Middle frontal gyrus (tissue), 1 donor: ENCODE results near the gene MOG.

ENCODE experiments used
- DNase-seq: peaks from one replicate; pipeline ENCODE4 v3.0.0-alpha.2; 2015; ENCODE audit warnings: low spot score; ENCODE audit errors: extremely low spot score

Gene MOG

DNA sequence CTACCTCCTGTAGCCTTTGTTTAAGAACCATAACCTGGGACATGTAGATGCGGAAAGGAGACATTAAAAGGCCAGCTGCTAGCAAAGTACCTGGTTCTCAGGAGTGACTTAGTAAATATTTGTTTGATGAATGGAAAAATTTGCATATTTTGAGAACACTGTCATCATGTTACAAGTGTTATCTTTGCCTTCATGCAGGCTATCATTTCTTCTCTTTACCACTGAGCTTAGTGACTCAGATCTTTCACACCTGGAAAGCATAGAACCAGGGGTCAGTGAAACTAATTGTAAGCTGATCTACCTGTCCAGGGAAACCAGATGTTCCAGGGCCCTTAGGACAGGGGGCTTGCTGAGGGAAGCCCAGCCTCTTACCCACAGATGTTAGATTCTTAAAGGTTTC, 18.7 kb downstream of the MOG start:
- DNase-seq, result no peak

GRCh38 chr6:29676981-29677601, 20.2 kb downstream of the MOG start:
- no peak for DNase-seq

DNA sequence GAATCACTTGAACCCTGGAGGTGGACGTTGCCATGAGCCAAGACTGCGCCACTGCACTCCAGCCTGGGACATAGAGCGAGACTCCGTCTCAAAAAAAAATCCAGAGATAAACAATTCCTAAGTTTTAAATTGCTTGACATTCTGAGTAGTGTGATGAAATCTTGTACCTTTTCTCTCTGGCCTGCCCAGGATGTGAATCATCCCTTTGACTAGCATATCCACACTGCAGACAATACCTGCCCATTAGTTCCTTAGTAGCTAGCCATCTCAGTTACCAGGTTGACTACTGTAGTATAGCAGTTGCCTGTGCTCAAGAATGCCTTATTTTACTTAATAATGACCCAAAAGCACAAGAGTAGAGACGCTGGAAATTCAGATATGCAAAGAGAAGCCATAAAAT, 21.2 kb downstream of the MOG start:
- no peak for DNase-seq

GRCh38 chr6:29679962-29680361, 23.1 kb downstream of the MOG start:
- no peak for DNase-seq

DNA sequence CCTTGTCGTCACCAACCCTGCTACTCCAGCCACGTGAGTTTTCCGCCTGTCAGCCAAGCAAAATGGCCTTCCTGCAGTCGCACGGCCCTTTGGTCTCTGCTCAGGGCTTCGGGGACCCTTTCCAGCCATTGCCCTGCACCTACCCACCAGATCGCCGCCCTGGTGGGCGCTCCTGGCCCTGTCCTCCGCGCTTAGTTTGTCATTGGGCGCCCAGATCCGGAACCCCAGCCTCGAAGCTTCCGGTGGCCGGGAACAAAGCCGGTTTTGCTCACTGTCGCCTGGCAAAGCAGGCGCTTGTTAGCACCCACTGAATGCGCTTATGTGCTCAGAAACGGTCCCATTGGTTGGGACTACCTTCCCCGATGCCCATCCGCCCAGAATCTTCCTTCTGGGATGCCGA, 23.5 kb downstream of the MOG start:
- DNase-seq, result no peak

GRCh38 chr6:29680904-29681303, 24.0 kb downstream of the MOG start, which contains the start of gene ZFP57:
Gene ZFP57 (minus strand): TSS chr6:29681152. CDS start chr6:29677003, 4,149 bp downstream.
- DNase-seq, result no peak

DNA sequence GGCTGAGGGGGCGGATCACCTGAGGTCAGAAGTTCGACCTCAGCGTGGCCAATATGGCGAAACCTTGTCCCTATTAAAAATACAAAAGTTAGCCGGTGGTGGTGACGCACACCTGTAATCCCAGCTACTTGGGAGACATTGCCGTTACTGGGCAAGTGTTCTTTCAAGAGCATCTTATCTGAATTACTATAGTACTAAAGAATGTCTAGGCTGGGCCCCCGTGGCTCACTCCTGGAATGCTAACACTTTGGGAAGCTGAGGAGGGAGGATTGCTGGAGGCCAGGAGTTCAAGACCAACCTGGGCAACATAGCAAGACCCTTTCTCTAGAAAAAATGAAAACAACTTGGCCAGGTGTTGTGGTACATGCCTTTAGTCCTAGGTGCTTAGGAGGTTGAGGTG, 24.9 kb downstream of the MOG start:
- DNase-seq, result no peak

DNA sequence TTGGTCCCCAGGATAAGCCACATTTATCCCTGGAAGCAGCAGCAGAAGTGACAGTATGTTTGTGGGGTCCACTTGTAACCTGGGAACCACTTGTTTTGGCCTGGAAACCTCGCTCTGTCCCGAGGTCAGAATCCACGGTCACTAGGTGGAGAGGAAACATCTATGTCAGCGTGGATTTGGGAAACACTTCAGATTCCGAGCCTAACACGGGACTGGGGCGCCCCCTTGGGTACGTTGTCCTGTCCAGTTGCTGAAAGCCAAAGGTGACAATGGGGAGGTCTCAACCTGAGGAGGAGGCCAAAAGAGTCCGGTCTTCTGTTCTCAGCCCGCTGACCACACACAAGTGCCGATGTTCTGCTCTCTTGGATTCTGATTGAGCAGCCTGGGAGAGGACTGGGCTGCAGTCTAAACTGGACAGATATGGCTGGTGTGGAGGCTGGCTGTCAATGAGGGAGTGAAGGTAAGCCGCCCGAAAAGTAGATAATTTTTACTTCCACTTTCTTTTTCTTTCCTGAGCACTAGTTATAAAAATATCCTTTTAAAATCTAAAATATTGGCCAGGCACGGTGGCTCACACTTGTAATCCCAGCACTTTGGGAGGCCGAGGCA, 28.9 kb downstream of the MOG start:
- no peak for DNase-seq

DNA sequence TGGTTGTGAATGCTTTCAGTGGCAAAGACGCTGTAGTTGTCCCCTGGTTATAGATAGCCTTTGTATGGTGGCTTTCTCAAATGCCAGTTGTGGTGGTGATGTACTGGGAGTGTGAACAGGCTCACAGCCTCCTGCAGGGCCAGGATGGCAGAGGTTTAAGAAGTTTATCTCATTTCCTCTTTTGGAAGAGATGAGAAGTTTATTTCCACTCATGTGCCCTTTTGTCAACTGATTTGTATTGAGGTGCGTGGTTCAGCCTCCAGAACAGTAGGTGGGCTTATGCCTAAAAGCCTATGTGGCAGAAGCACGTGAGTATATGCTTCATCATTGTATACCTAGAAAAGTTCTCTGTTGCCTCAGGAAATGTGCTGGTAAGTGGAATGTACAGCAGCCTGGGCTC, 37.7 kb downstream of the MOG start:
- DNase-seq, result no peak

- no peak for DNase-seq
Observed at GRCh38 chr6:29696147-29697125, 39.5 kb downstream of the MOG start.

GRCh38 chr6:29702519-29703103, 45.7 kb downstream of the MOG start:
- DNase-seq, result no peak

DNA sequence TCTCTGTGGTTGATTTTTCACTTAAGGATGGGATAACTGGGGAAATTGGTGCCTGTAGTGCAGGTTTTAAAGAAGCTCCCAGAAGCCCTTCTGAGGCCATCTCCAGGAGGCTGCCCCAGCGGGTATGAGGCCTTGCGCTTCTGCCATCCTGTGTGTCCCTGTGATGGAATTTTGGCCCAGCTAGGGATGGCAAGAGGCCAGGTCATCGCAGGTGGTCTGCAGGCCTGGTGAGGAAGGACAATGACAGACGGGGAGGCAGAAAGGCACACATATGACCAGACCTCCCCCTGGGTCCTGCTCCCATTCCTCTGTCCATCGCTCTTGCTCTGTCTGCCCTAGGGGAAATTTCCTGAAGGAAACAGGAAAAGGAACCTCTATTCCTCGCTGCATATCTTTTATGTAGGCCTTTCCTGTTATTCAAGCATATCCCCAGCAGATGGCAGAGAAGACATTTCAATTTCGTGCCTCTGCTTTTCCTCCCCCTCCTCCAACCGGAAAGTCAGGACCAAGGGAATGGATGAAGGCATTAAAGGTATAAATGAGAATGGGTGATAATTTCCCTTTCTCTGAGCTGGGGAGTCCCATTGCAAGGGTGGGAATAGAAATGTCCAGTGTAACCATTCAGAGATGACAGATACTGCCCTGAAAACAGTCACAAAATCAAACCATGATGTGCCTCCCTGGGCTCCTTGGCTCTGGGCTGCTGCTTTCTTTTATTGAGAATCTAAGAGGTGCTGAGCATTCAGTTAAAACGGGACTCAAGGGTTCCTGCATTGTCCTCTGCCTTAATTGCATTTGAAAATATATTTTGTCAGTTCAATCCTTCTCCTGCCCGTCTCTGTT, 48.7 kb downstream of the MOG start:
- DNase-seq, result peak; percentile 23

DNA sequence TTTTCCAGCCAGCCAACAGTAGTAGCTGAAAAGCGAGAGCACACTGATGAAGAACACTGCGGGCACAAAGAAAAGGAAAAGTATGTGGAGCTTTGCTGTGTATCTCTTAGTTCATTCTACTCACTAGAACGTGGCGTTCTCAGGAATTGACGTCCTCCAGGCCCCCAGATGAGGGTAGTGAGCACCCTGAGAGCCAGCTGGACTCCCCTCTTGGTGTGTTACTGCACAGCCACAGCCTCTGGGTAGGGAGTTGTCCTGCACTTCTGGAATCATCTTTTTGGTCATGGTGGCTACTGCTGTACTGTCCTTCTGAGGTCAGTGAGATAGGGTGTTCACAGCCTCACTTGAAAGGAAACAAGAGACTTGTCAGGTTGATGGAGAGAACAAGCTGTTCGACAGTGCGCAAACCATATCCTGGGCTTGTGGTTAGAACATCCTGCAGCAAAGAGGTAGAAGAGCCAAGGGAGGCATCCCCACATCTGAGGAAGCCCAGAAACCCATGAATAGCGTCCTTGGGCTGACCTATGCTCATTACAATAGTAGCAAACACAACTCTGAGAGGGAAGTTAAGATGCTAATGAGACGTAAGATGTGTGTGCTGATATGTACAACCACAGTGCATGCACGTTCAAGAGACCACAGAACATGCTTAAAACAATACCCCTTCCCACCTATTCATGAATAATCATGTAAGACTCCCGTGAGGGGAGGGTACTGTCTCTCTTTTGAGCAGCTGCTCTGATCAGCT, 51.7 kb downstream of the MOG start:
- no peak for DNase-seq

- DNase-seq, result no peak
Observed at GRCh38 chr6:29709188-29709587, 52.3 kb downstream of the MOG start.

DNA sequence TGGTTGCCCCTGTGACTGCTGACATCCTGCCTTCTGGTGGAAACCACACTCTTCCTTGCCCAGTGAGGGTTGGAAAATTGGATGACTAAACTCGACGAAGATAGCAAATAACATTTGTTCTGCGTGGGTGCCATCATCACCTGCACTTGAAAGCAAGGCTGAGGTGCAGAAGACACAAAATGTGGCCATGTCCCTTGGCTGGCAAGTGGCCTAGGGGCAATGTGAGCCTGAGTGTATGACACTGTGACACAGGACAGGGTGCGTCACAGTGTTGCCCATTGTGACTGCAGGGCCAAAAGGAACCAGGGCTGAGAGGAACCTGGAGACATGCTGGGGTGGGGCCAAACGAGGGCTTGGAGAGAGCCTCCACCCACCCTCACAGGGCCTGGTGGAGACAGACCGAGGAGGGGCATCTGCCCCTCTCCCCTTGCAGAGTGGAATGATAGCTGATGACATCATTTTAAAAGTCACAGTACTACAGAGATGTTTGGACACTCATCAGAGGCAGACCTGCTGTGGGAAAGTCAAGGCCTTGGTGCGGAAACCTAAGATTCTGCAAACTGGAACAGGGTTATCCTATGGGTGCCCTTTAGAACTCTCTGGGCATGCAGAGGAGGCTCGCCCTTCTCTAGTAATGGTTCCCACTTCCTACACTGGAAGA, 53.5 kb downstream of the MOG start:
- DNase-seq, result no peak

GRCh38 chr6:29720863-29721262, 64.0 kb downstream of the MOG start:
- DNase-seq, result no peak
